Measurements from ENCODE around the gene BTRC. TPM values are rescaled to one million over a fixed set of nuclear protein-coding genes. Genes with fewer than 3 reads are reported as not detected.
"Not testable (repeated sequence)": the region's sequence is repeated elsewhere in the genome, so short reads cannot be mapped to it uniquely, and the experiment has no call there.

Gene BTRC
- total RNA-seq, 2 donors from 2014 or later = 8.8 to 9.9 TPM

GRCh38 chr10:101341438-101341837 is 12.5 kb upstream of the BTRC start:
- DNase-seq (no peak), ATAC-seq (no peak)
- Histone ChIP-seq H3K27ac (no peak overlapping the region), H3K27me3 (no peaks in the 10 kb centered on the region), H3K4me3 (no peak overlapping the region), H3K36me3 (replicated peaks in 1 of 2; ENCODE audit: insufficient read depth in 1 of 2, low read depth in 2 of 2) (no peaks in the 10 kb centered on the region), H3K9me3 (no peaks in the 10 kb centered on the region), H3K4me1 (no peaks in the 10 kb centered on the region)
- TF ChIP-seq CTCF (IDR thresholded peaks at IDR 0.05) (no peak), POLR2A (IDR thresholded peaks at IDR 0.05) (no peak)
- intact Hi-C loops (cut with DNase I) = no loop called here

DNA sequence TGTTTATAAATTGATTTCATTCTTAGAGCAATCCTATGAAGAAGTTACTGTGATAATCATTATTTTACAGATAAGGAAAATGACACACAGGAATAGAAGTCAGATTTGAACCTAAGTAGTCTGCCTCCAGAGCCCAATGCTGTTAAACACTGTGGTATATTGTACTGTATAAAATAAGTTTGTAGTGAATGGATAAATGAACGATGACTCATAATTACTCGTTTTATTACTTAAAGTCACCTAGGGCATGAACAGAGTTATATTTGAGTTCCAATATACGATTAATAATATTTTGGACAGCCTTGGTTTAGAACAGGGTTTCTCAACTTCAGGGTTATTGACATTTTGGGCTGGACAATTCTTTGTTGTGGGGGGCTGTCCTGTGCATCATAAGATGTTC is 7.8 kb upstream of the BTRC start:
- Histone ChIP-seq H3K27me3 (no peaks in the 10 kb centered on the region), H3K4me3 (no peak overlapping the region), H3K4me1 (no peaks in the 10 kb centered on the region), H3K27ac (no peak overlapping the region), H3K9me3 (no peaks in the 10 kb centered on the region), H3K36me3 (replicated peaks in 1 of 2; ENCODE audit: insufficient read depth in 1 of 2, low read depth in 2 of 2) (no peaks in the 10 kb centered on the region)
- ATAC-seq = no peak
- TF ChIP-seq POLR2A (IDR thresholded peaks at IDR 0.05) = no peak
- intact Hi-C loops (cut with DNase I) = no loop called here
- DNase-seq = no peak
- WGBS, 2 donors = 48 to 62% methylated on average over 3 of the region's 3 CpGs

- TF ChIP-seq POLR2A (IDR thresholded peaks at IDR 0.05) = no peak
- no peak for TF ChIP-seq CTCF (IDR thresholded peaks at IDR 0.05)
- WGBS, 2 donors = 85 to 86% methylated on average over 3 of the region's 3 CpGs
- no peak overlapping the region for H3K4me3 ChIP-seq
- ATAC-seq = no peak
- H3K27ac ChIP-seq = no peak overlapping the region
- H3K4me1 ChIP-seq = peaks cover 14% of the 10 kb centered on the region
- intact Hi-C loops (cut with DNase I) = no loop called here
- DNase-seq = no peak
- H3K27me3 ChIP-seq = no peaks in the 10 kb centered on the region
- H3K36me3 ChIP-seq (replicated peaks in 1 of 2; ENCODE audit: insufficient read depth in 1 of 2, low read depth in 2 of 2) = no peaks in the 10 kb centered on the region
- H3K9me3 ChIP-seq = no peaks in the 10 kb centered on the region
These were observed 2.9 kb upstream of the BTRC start for GRCh38 chr10:101351017-101351416.

DNA sequence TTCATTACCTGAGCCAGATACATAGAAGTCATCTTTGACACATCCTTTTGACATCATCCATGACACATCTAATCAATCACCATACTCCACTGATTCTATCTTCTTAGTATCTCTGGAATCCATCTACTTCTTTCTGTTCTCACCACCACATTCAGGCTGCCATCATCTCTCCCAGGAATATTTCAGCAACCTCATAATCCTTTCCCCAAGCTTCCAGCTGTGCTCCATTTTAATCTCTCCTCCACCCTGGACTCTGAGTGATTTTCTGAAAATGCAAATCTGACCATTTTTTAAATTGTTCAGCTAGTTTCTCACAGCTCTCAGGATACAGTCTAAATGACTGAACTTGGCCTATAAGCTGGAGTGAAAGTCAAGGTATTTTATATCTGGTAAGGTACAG is 2.5 kb upstream of the BTRC start:
- Histone ChIP-seq H3K9me3 (no peaks in the 10 kb centered on the region), H3K27ac (no peak overlapping the region), H3K36me3 (replicated peaks in 1 of 2; ENCODE audit: insufficient read depth in 1 of 2, low read depth in 2 of 2) (no peaks in the 10 kb centered on the region), H3K4me1 (peaks cover 15% of the 10 kb centered on the region), H3K27me3 (no peaks in the 10 kb centered on the region), H3K4me3 (no peak overlapping the region)
- ATAC-seq (no peak), DNase-seq (no peak)
- TF ChIP-seq POLR2A (IDR thresholded peaks at IDR 0.05) (no peak), CTCF (IDR thresholded peaks at IDR 0.05) (no peak)
- intact Hi-C loops (cut with DNase I) = no loop called here

DNA sequence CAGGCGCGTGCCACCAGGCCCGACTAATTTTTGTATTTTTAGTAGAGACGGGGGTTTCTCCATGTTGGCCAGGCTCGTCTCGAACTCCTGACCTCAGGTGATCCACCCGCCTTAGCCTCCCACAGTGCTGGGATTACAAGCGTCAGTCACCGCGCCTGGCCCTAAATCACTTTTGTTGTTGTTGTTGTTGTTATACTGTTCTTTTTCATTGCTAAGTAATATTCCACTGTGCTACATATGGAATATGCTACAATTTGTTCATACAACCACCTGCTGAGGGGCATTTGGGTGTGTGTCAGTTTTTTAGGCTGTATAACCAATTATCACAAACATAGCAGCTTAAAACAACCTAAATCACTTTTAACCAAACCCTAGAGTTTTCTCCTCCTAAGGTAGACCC is 1.1 kb upstream of the BTRC start:
- H3K27ac ChIP-seq; H3K27me3 ChIP-seq; H3K4me3 ChIP-seq; H3K36me3 ChIP-seq (replicated peaks in 1 of 2; ENCODE audit: insufficient read depth in 1 of 2, low read depth in 2 of 2); H3K9me3 ChIP-seq; intact Hi-C loops (cut with DNase I); ATAC-seq; DNase-seq: not testable (repeated sequence)
- WGBS, 2 donors = 90 to 94% methylated on average over 10 of the region's 10 CpGs
- peaks cover 15% of the 10 kb centered on the region for H3K4me1 ChIP-seq

- peak overlapping the region; percentile 53 to 88 (median 81) for H3K27ac ChIP-seq
- intact Hi-C loops (cut with DNase I) = no loop called here
- WGBS, 2 donors = 1% methylated on average over 24 to 29 of the region's 29 CpGs
These were observed 535 bp downstream of the BTRC start for GRCh38 chr10:101354328-101355071.

More at GRCh38 chr10:101354328-101355071, 535 bp downstream of the BTRC start:
- Histone ChIP-seq H3K36me3 (replicated peaks in 1 of 2; ENCODE audit: insufficient read depth in 1 of 2, low read depth in 2 of 2) (no peaks in the 10 kb centered on the region), H3K4me3 (peak overlapping the region; percentile 69 to 85), H3K9me3 (no peaks in the 10 kb centered on the region), H3K4me1 (peaks cover 15% of the 10 kb centered on the region), H3K27me3 (no peaks in the 10 kb centered on the region)
- ATAC-seq (peak; percentile 13), DNase-seq (peak; percentile 52 to 62 (median 56))
- TF ChIP-seq POLR2A (IDR thresholded peaks at IDR 0.05) = peak in 1 of 3 donors; percentile 1
- TF ChIP-seq CTCF (IDR thresholded peaks at IDR 0.05) = peak in 1 of 7 experiments; percentile 11

Measured in body of pancreas (tissue), 4 donors.